K562 (cell line): ENCODE results near the gene TRPM2. TPM values are rescaled to one million over a fixed set of nuclear protein-coding genes. Genes with fewer than 3 reads are reported as not detected.

ENCODE experiments used
- ATAC-seq: fragments of 200-7000 bp; cut with Tn5 transposase; 3 replicates; pipeline ENCODE4 v1.9.1; 2020; ENCODE audit warnings: moderate library complexity
- BruUV-seq: library from RNA; stranded (reverse); fragments of 400-500 nt; replicated peaks from 2 replicates; lab custom pipeline; 2021; lab: Mats Ljungman, UMichigan
- CTCF ChIA-PET: fragments of 300-600 bp; formaldehyde crosslinking; extraction: SDS; loops from one replicate; lab custom pipeline; 2021; ENCODE audit warnings: low intra/inter-chr PET ratio; lab: Yijun Ruan, JAX
- POLR2A ChIA-PET: fragments of 300-600, 350-650 bp; sonication (Branson Sonifier 250); formaldehyde crosslinking; extraction: SDS; loops from one replicate; lab custom pipeline; 2021; ENCODE audit warnings: antibody characterized with exemption, inconsistent platforms; lab: Yijun Ruan, JAX
- DNase-seq, 4 experiments: peaks; one replicate each; pipeline versions ENCODE4 v3.0.0 to v3.0.0-alpha.2; 2011 to 2018; ENCODE audit warnings: low spot score in 3 of 4, mixed read lengths in 3 of 4; ENCODE audit errors: extremely low read depth in 1 of 4
- FAIRE-seq: peaks from 2 replicates; lab custom pipeline; 2011; peaks lifted over from hg19 to GRCh38; lab: Jason Lieb, UNC
- H2AFZ ChIP-seq: 2 replicates; pipeline ENCODE4 v1.6.0; 2011; ENCODE audit warnings: low read depth, low read length, control low read depth, inconsistent platforms
- H3K27ac ChIP-seq: fragments of 200-600 bp; 3 replicates; pipeline ENCODE4 v1.8.0; 2011; ENCODE audit warnings: low read depth, mild to moderate bottlenecking, control low read depth, inconsistent platforms, low read length, moderate library complexity, mixed read lengths; ENCODE audit errors: extremely low read depth
- H3K27me3 ChIP-seq, 2 experiments: fragments of 300-600 bp in 1 of 2; 2 replicates in 1 of 2; 3 replicates in 1 of 2; pipeline versions ENCODE4 v1.6.0 to v1.8.0; 2011; ENCODE audit warnings: inconsistent platforms in 2 of 2, low read length in 2 of 2, mild to moderate bottlenecking in 1 of 2, mixed read lengths in 1 of 2, moderate library complexity in 1 of 2; ENCODE audit not compliant: control insufficient read depth in 2 of 2, insufficient read depth in 2 of 2
- H3K36me3 ChIP-seq: fragments of 300-600 bp; 3 replicates; pipeline ENCODE4 v1.8.0; 2011; ENCODE audit warnings: mild to moderate bottlenecking, low read length, inconsistent platforms; ENCODE audit not compliant: control insufficient read depth, insufficient read depth
- H3K4me1 ChIP-seq, 2 experiments: fragments of 200-600 bp in 1 of 2; replicated peaks in 1 of 2; 2 replicates in 1 of 2; 3 replicates in 1 of 2; pipeline versions ENCODE4 v1.5.1 to v1.8.0; 2011; ENCODE audit warnings: inconsistent platforms in 2 of 2, low read length in 2 of 2, mild to moderate bottlenecking in 1 of 2, mixed read lengths in 1 of 2, moderate library complexity in 1 of 2; ENCODE audit not compliant: control insufficient read depth in 2 of 2, insufficient read depth in 2 of 2
- H3K4me2 ChIP-seq: 2 replicates; pipeline ENCODE4 v1.6.1; 2011; ENCODE audit warnings: low read length, control low read depth, inconsistent platforms, mixed read lengths; ENCODE audit not compliant: insufficient read depth
- H3K4me3 ChIP-seq: fragments of 200-600 bp; sonication (generic), shearing (Covaris generic); 2 replicates; pipeline ENCODE4 v1.5.1; 2016; ENCODE audit warnings: control low read depth, inconsistent platforms
- H3K79me2 ChIP-seq: fragments of 200-600 bp; 3 replicates; pipeline ENCODE4 v1.8.0; 2011; ENCODE audit warnings: low read length, inconsistent platforms; ENCODE audit not compliant: control insufficient read depth, insufficient read depth
- H3K9ac ChIP-seq, 2 experiments: 2 replicates each; pipeline versions ENCODE4 v1.6.0 to v1.6.1; 2011; ENCODE audit warnings: low read depth in 2 of 2, low read length in 2 of 2, control low read depth in 1 of 2, inconsistent platforms in 1 of 2, mild to moderate bottlenecking in 1 of 2, mixed read lengths in 1 of 2; ENCODE audit not compliant: insufficient read depth in 1 of 2
- H3K9me1 ChIP-seq: one replicate; pipeline ENCODE4 v1.6.0; 2011; ENCODE audit warnings: inconsistent platforms, mild to moderate bottlenecking, low read length, moderate library complexity; ENCODE audit not compliant: control insufficient read depth, insufficient read depth
- H3K9me3 ChIP-seq: replicated peaks from 2 replicates; pipeline ENCODE4 v1.5.1; 2011; ENCODE audit warnings: low read depth, low read length, inconsistent platforms; ENCODE audit not compliant: control insufficient read depth, insufficient read depth
- H4K20me1 ChIP-seq: replicated peaks from 2 replicates; pipeline ENCODE4 v1.6.1; 2011; ENCODE audit warnings: low read length, inconsistent platforms, mixed read lengths; ENCODE audit not compliant: control insufficient read depth, insufficient read depth
- NFIX ChIP-seq: fragments of 250-450 bp; sonication (Bioruptor Pico); IDR thresholded peaks from 2 replicates; pipeline ENCODE4 v1.4.0; 2020; ENCODE audit warnings: low read depth, mild to moderate bottlenecking, moderate library complexity
- WGBS: fragments of 100-300 bp; shearing (Covaris generic); methylation state at CpG from one replicate; pipeline ENCODE4 v1.1.6; 2016; ENCODE audit warnings: low coverage, mixed read lengths; ENCODE audit not compliant: insufficient coverage; ENCODE audit errors: missing lambda C conversion rate; 5-methylcytosine and 5-hydroxymethylcytosine counted together
- in situ Hi-C: fragments of 300-500 bp; cut with MboI; formaldehyde crosslinking; loops from 4 replicates; pipeline ENCODE4 v1.15.0; 2018; ENCODE audit warnings: inconsistent platforms, mixed read lengths
- intact Hi-C: fragments of 100-400 bp; cut with micrococcal nuclease; formaldehyde crosslinking; loops from 2 replicates; pipeline ENCODE4 v1.14.2; 2022
- polyA plus RNA-seq, 8 experiments: library from polyadenylated mRNA; depleted of rRNA in 4 of 8; stranded (reverse) in 5 of 8; unstranded in 3 of 8; fragments of >200 nt; fragmentation: Nextera tagmentation in 2 of 8; fragmentation: Illumina TruSeq in 1 of 8; extraction: Ambion mirVana in 2 of 8; extraction: Trizol in 1 of 8; gene quantifications; 2 replicates each; pipeline versions ENCODE4 v1.2.1 to v1.2.3, GENCODE V29; 2011 to 2014; ENCODE audit warnings: inconsistent platforms in 1 of 8, missing spikeins in 1 of 8
- total RNA-seq, 7 experiments: library from RNA; depleted of rRNA in 6 of 7; stranded (reverse); fragments of >200 nt in 6 of 7; fragmentation: Illumina TruSeq in 2 of 7; extraction: Trizol in 2 of 7; gene quantifications; 2 replicates each; pipeline versions ENCODE4 v1.2.1 to v1.2.3, GENCODE V29; 2011 to 2021; ENCODE audit warnings: low replicate concordance in 1 of 7
- TF ChIP-seq, protein P1 (sequence below), 2 experiments: fragments of 450-650 bp; formaldehyde crosslinking in 1 of 2; IDR thresholded peaks; 2 replicates each; pipeline versions ENCODE4 v1.4.0 to v1.6.1; 2014 to 2020; ENCODE audit warnings: mild to moderate bottlenecking in 2 of 2, borderline replicate concordance in 1 of 2, low read depth in 1 of 2

TRPM2 gene
- total and polyA plus RNA-seq, 9 of the 15 experiments (the other 6 are each of a cell fraction or from before 2014, with no cell fraction given) = 0.33 to 2.1 (median 0.98) TPM; not detected in 2

DNA sequence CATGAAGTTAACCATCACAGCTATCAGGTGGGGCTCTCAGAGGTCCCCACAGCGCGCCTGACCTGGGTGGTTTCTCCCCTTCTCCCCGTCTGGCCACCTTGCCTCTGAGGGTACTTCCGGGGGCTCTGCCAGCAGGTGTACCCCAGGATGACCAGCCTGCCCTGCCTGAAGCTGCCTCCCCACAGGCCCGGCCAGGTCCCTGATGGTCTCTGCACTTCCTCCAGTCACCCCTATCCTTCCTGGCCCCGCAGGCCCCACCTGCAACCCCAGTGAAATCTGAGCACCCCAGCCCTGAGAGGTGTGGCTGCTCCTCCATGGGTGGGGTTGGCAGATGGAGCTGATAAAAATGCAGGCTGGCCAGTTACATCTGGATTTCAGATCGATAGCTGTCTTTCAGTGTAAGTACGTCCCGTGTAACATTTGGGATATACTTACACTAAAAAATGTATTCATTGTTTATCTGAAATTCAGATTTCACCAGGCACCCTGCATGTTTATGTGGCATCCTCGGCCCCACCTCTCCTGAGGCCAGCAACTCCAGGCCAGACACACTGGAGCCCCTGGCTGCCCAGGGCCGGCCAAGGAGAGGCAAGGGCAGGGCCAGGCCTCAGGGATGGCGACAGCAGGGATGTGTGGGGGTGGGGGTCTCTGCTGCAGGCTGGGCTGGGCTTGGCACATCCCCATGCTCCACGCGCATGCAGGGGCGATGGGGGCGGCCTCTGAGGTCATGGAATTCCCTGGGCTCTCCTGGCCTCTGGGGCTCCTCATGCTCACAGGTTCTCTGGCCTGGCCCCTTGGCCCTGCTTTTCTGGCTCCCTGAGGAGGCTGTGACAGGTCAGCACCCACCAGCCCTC, 127.0 kb downstream of the TRPM2 start:
- H3K4me1 ChIP-seq = peaks cover 0 to 13% of the 10 kb centered on the region in 2 experiments; a peak in 3 of 5 replicates
- H3K27ac ChIP-seq = no peak overlapping the region
- DNase-seq (no peak), FAIRE-seq (no peak), ATAC-seq (no peak)
- intact Hi-C loops (no loop called here), in situ Hi-C loops (no loop called here)
- H3K4me3 ChIP-seq = no peak overlapping the region
- CTCF ChIA-PET = no interaction called here
- TF ChIP-seq, protein P1, sequence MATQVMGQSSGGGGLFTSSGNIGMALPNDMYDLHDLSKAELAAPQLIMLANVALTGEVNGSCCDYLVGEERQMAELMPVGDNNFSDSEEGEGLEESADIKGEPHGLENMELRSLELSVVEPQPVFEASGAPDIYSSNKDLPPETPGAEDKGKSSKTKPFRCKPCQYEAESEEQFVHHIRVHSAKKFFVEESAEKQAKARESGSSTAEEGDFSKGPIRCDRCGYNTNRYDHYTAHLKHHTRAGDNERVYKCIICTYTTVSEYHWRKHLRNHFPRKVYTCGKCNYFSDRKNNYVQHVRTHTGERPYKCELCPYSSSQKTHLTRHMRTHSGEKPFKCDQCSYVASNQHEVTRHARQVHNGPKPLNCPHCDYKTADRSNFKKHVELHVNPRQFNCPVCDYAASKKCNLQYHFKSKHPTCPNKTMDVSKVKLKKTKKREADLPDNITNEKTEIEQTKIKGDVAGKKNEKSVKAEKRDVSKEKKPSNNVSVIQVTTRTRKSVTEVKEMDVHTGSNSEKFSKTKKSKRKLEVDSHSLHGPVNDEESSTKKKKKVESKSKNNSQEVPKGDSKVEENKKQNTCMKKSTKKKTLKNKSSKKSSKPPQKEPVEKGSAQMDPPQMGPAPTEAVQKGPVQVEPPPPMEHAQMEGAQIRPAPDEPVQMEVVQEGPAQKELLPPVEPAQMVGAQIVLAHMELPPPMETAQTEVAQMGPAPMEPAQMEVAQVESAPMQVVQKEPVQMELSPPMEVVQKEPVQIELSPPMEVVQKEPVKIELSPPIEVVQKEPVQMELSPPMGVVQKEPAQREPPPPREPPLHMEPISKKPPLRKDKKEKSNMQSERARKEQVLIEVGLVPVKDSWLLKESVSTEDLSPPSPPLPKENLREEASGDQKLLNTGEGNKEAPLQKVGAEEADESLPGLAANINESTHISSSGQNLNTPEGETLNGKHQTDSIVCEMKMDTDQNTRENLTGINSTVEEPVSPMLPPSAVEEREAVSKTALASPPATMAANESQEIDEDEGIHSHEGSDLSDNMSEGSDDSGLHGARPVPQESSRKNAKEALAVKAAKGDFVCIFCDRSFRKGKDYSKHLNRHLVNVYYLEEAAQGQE (IDR thresholded peaks at IDR 0.05; ENCODE audit: borderline replicate concordance) = 0 out of 2 replicates have a peak, but pooled peaks have one; percentile 14
- TF ChIP-seq, protein P1 (CRISPR knock-in tag; IDR thresholded peaks at IDR 0.05; ENCODE audit: low read depth) = no peak
- TF ChIP-seq NFIX (CRISPR knock-in tag) = no peak
- peaks cover 17 to 39% of the 10 kb centered on the region in 2 experiments; a peak in 4 of 5 replicates for H3K27me3 ChIP-seq
- no peak overlapping the region for H3K9ac ChIP-seq
- H3K36me3 ChIP-seq = no peaks in the 10 kb centered on the region
- H3K9me1 ChIP-seq = no peaks in the 10 kb centered on the region
- POLR2A ChIA-PET = interaction anchor here (1.8 kb wide), 1 partner anchor 142 kb away, joined by 5 read pairs; no protein-coding TSS in a partner anchor
- H3K79me2 ChIP-seq = no peaks in the 10 kb centered on the region
- no peaks in the 10 kb centered on the region for H3K9me3 ChIP-seq
- H2AFZ ChIP-seq = no peak overlapping the region
- no peak overlapping the region for H3K4me2 ChIP-seq
- H4K20me1 ChIP-seq = no peaks in the 10 kb centered on the region
- BruUV-seq = no TSS peak
- WGBS = 19% methylated on average over 16 of the region's 16 CpGs
